GM12878 (cell line): ENCODE data around the gene ITIH5. TPM values are rescaled to one million over a fixed set of nuclear protein-coding genes. Genes with fewer than 3 reads are reported as not detected.

Experiments used
- ATAC-seq: fragments of 200-7000 bp; cut with Tn5 transposase; 3 replicates; pipeline ENCODE4 v1.9.1; 2020; ENCODE audit warnings: mild to moderate bottlenecking, moderate library complexity
- BruUV-seq: library from RNA; stranded (reverse); fragments of 400-500 nt; replicated peaks from 2 replicates; lab custom pipeline; 2021; lab: Mats Ljungman, UMichigan
- CTCF ChIA-PET: fragments of 300-600 bp; sonication (Branson Sonifier 250); formaldehyde crosslinking; extraction: SDS; loops from one replicate; lab custom pipeline; 2021; ENCODE audit warnings: inconsistent platforms; lab: Yijun Ruan, JAX
- POLR2A ChIA-PET: fragments of 350-600 bp; formaldehyde crosslinking; extraction: SDS; loops from one replicate; lab custom pipeline; 2021; ENCODE audit warnings: inconsistent platforms; lab: Charles Lee
- RAD21 ChIA-PET: fragments of 300-600 bp; sonication (Branson Sonifier 250); formaldehyde crosslinking; loops from one replicate; lab custom pipeline; 2023; ENCODE audit warnings: antibody characterized with exemption; ENCODE audit not compliant: unreplicated experiment; lab: Charles Lee
- SMC1A ChIA-PET: fragments of 300-600 bp; sonication (Branson Sonifier 250); formaldehyde crosslinking; loops from one replicate; lab custom pipeline; 2023; ENCODE audit not compliant: unreplicated experiment, uncharacterized antibody; lab: Charles Lee
- DNase-seq: peaks from one replicate; pipeline ENCODE4 v3.0.0-alpha.2; 2011; ENCODE audit warnings: low read depth, low spot score
- FAIRE-seq: peaks from 3 replicates; lab custom pipeline; 2011; peaks lifted over from hg19 to GRCh38; lab: Jason Lieb, UNC
- H2AFZ ChIP-seq: 2 replicates; pipeline ENCODE4 v1.6.0; 2011; ENCODE audit warnings: low read depth, low read length, control low read depth; ENCODE audit not compliant: control insufficient read depth
- H3K27ac ChIP-seq: 2 replicates; pipeline ENCODE4 v1.5.1; 2011; ENCODE audit warnings: control low read depth; ENCODE audit not compliant: control insufficient read depth, insufficient read depth
- H3K27me3 ChIP-seq, 2 experiments: replicated peaks in 1 of 2; 2 replicates each; pipeline versions ENCODE4 v1.6.0 to v1.6.1; 2011; ENCODE audit warnings: low read length in 1 of 2; ENCODE audit not compliant: control insufficient read depth in 2 of 2, insufficient read depth in 2 of 2
- H3K36me3 ChIP-seq, 2 experiments: 2 replicates each; pipeline ENCODE4 v1.5.1; 2011; ENCODE audit warnings: low read length in 1 of 2; ENCODE audit not compliant: control insufficient read depth in 2 of 2, insufficient read depth in 2 of 2
- H3K4me1 ChIP-seq: 2 replicates; pipeline ENCODE4 v1.6.1; 2011; ENCODE audit warnings: mild to moderate bottlenecking, low read length, moderate library complexity, mixed read lengths; ENCODE audit not compliant: control insufficient read depth, insufficient read depth
- H3K4me2 ChIP-seq: 2 replicates; pipeline ENCODE4 v1.6.0; 2011; ENCODE audit warnings: control low read depth; ENCODE audit not compliant: control insufficient read depth, insufficient read depth
- H3K4me3 ChIP-seq: fragments of 200-600 bp; sonication (generic); 2 replicates; pipeline ENCODE4 v1.5.1; 2016
- H3K79me2 ChIP-seq: 2 replicates; pipeline ENCODE4 v1.6.0; 2011; ENCODE audit warnings: low read length; ENCODE audit not compliant: control insufficient read depth, insufficient read depth
- H3K9ac ChIP-seq: 2 replicates; pipeline ENCODE4 v1.8.0; 2011; ENCODE audit warnings: low read length, control low read depth, mixed read lengths; ENCODE audit not compliant: control insufficient read depth, insufficient read depth
- H3K9me3 ChIP-seq: replicated peaks from 3 replicates; pipeline ENCODE4 v1.5.1; 2011; ENCODE audit warnings: mild to moderate bottlenecking, low read length; ENCODE audit not compliant: control insufficient read depth, insufficient read depth
- H4K20me1 ChIP-seq: 2 replicates; pipeline ENCODE4 v1.6.0; 2011; ENCODE audit not compliant: control insufficient read depth, insufficient read depth
- EZH2 ChIP-seq: IDR thresholded peaks from 2 replicates; pipeline ENCODE4 v1.6.1; 2012; ENCODE audit warnings: low read depth, mild to moderate bottlenecking, control low read depth, inconsistent platforms, low read length, borderline replicate concordance; ENCODE audit not compliant: control insufficient read depth
- HDAC6 ChIP-seq: fragments of 200-600 bp; sonication (generic); IDR thresholded peaks from one replicate; pipeline ENCODE4 v1.8.0; 2017; ENCODE audit warnings: antibody characterized with exemption; ENCODE audit not compliant: unreplicated experiment
- KDM1A ChIP-seq: fragments of 200-600 bp; sonication (generic); IDR thresholded peaks from 2 replicates; pipeline ENCODE4 v1.6.1; 2016; ENCODE audit warnings: borderline replicate concordance
- NFYA ChIP-seq: IDR thresholded peaks from 2 replicates; pipeline ENCODE4 v1.6.1; 2011; ENCODE audit warnings: low read depth, mild to moderate bottlenecking, low read length, improper control_type of control experiment, borderline replicate concordance
- NR2C2 ChIP-seq: IDR thresholded peaks from 2 replicates; pipeline ENCODE4 v1.6.1; 2011; ENCODE audit warnings: borderline replicate concordance, low read depth; ENCODE audit not compliant: control insufficient read depth, insufficient read length
- PAX5 ChIP-seq: IDR thresholded peaks from 2 replicates; pipeline ENCODE4 v1.6.1; 2011; ENCODE audit warnings: low read depth, low read length, borderline replicate concordance
- RAD21 ChIP-seq: IDR thresholded peaks from 2 replicates; pipeline ENCODE4 v1.6.1; 2011; ENCODE audit warnings: mild to moderate bottlenecking, low read depth, low read length, moderate library complexity; ENCODE audit not compliant: insufficient read depth
- RB1 ChIP-seq: fragments of 450-650 bp; formaldehyde crosslinking; IDR thresholded peaks from 2 replicates; pipeline ENCODE4 v1.6.1; 2017; ENCODE audit warnings: mild to moderate bottlenecking, borderline replicate concordance
- RUNX3 ChIP-seq: IDR thresholded peaks from 2 replicates; pipeline ENCODE4 v1.6.1; 2012; ENCODE audit warnings: low read length, inconsistent platforms
- STAT3 ChIP-seq: IDR thresholded peaks from 2 replicates; pipeline ENCODE4 v1.6.1; 2011; ENCODE audit warnings: low read depth, low read length, improper control_type of control experiment
- ZZZ3 ChIP-seq: IDR thresholded peaks from 2 replicates; pipeline ENCODE4 v1.6.1; 2011; ENCODE audit warnings: low read depth; ENCODE audit not compliant: control insufficient read depth, insufficient read length
- WGBS: methylation state at CpG from one replicate; pipeline ENCODE4 v1.1.6; 2016; ENCODE audit warnings: low lambda C conversion rate; ENCODE audit not compliant: insufficient replicate concordance, insufficient coverage; ENCODE audit errors: missing lambda C conversion rate; 5-methylcytosine and 5-hydroxymethylcytosine counted together
- in situ Hi-C: fragments of 300-500 bp; cut with MboI; formaldehyde crosslinking; loops from 9 replicates; pipeline ENCODE4 v1.14.3; 2018; ENCODE audit warnings: mixed read lengths
- intact Hi-C: fragments of 100-400 bp; cut with micrococcal nuclease; formaldehyde crosslinking; loops from one replicate; pipeline ENCODE4 v1.14.2; 2022; ENCODE audit not compliant: unreplicated experiment
- polyA plus RNA-seq, 11 experiments: library from polyadenylated mRNA; depleted of rRNA in 4 of 11; unstranded in 6 of 11; stranded (reverse) in 5 of 11; fragments of >200 nt; fragmentation: Nextera tagmentation in 4 of 11; fragmentation: Illumina TruSeq in 1 of 11; extraction: Ambion mirVana in 4 of 11; extraction: Trizol in 1 of 11; gene quantifications; 1 replicate in 1 of 11; 2 replicates in 10 of 11; pipeline versions ENCODE4 v1.2.1 to v1.2.3, GENCODE V29; 2011 to 2016; ENCODE audit warnings: inconsistent platforms in 2 of 11, missing spikeins in 2 of 11, low read depth in 1 of 11
- total RNA-seq, 4 experiments: library from RNA; depleted of rRNA in 3 of 4; stranded (reverse); fragments of >200 nt in 3 of 4; fragmentation: Illumina TruSeq in 1 of 4; extraction: Trizol in 1 of 4; gene quantifications; 2 replicates each; pipeline versions ENCODE4 v1.2.1 to v1.2.3, GENCODE V29; 2013 to 2021
- TF ChIP-seq, protein P1 (sequence below): fragments of 450-650 bp; formaldehyde crosslinking; IDR thresholded peaks from 2 replicates; pipeline ENCODE4 v1.4.0; 2020; ENCODE audit warnings: mild to moderate bottlenecking, moderate library complexity
- TF ChIP-seq, protein P2 (sequence below): fragments of 450-650 bp; IDR thresholded peaks from 2 replicates; pipeline ENCODE4 v1.6.1; 2018; ENCODE audit warnings: mild to moderate bottlenecking, low read depth, moderate library complexity; ENCODE audit not compliant: partially characterized antibody
- TF ChIP-seq, protein P3 (sequence below): fragments of 450-650 bp; IDR thresholded peaks from 2 replicates; pipeline ENCODE4 v1.6.1; 2017; ENCODE audit warnings: low read depth, mild to moderate bottlenecking, moderate library complexity

The ITIH5 gene
- total and polyA plus RNA-seq, 10 of the 15 experiments (the other 5 are each of a cell fraction or from before 2014, with no cell fraction given): 0.14 to 0.43 (median 0.21) TPM; not detected in 7

DNA sequence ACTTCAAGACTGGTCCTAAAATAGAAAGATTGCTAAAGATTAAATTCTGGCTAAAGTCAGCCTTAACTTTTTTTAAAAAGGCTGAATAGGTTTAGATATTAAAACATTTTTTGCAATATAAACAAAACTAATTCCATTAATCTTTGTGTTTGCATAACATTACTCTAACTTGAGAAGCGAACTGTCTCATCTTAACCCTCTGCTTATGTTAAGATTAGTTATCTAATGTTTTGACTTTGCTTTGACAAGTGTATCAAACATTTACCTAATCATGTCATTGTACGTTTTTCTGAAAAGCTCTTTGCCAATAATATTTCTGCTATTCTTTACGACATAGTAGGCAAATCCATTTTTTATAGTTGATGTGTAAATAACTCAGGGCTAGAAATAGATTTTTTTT is 68.0 kb downstream of the ITIH5 start (continued):
- TF ChIP-seq RUNX3: no peak
- no peak for TF ChIP-seq PAX5
- TF ChIP-seq RB1: no peak
- TF ChIP-seq KDM1A: no peak
- TF ChIP-seq, protein P1, sequence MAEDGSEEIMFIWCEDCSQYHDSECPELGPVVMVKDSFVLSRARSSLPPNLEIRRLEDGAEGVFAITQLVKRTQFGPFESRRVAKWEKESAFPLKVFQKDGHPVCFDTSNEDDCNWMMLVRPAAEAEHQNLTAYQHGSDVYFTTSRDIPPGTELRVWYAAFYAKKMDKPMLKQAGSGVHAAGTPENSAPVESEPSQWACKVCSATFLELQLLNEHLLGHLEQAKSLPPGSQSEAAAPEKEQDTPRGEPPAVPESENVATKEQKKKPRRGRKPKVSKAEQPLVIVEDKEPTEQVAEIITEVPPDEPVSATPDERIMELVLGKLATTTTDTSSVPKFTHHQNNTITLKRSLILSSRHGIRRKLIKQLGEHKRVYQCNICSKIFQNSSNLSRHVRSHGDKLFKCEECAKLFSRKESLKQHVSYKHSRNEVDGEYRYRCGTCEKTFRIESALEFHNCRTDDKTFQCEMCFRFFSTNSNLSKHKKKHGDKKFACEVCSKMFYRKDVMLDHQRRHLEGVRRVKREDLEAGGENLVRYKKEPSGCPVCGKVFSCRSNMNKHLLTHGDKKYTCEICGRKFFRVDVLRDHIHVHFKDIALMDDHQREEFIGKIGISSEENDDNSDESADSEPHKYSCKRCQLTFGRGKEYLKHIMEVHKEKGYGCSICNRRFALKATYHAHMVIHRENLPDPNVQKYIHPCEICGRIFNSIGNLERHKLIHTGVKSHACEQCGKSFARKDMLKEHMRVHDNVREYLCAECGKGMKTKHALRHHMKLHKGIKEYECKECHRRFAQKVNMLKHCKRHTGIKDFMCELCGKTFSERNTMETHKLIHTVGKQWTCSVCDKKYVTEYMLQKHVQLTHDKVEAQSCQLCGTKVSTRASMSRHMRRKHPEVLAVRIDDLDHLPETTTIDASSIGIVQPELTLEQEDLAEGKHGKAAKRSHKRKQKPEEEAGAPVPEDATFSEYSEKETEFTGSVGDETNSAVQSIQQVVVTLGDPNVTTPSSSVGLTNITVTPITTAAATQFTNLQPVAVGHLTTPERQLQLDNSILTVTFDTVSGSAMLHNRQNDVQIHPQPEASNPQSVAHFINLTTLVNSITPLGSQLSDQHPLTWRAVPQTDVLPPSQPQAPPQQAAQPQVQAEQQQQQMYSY (CRISPR knock-in tag): no peak
- no peak for TF ChIP-seq NR2C2
- no peak for TF ChIP-seq HDAC6

DNA sequence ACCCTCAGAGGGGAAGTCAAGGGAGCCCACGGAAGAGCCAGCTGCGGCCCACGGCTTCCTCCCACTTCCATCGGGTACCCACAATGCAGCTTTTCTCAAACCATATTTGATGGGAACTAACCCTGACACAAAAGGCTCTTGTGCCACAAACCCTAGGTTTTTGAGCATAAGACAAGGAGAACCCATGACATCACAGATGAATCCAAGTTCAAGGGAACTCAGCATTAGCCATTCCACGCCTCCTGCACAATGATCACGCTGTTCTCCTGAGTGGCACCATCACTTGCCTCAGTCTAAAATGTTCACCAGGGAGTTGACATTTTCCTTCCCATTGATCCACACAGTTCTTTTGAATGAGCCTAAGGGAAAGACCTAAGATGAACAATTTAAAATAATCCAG is 70.4 kb downstream of the ITIH5 start:
- intact Hi-C loops: no loop called here
- Histone ChIP-seq H3K9ac (no peak overlapping the region), H3K4me2 (no peak overlapping the region), H3K36me3 (no peaks in the 10 kb centered on the region), H2AFZ (no peak overlapping the region), H3K27ac (no peak overlapping the region), H3K4me3 (no peak overlapping the region), H3K79me2 (no peaks in the 10 kb centered on the region), H3K4me1 (no peaks in the 10 kb centered on the region), H4K20me1 (no peaks in the 10 kb centered on the region), H3K27me3 (peaks cover 0 to 1% of the 10 kb centered on the region in 2 experiments; a peak in 2 of 4 replicates), H3K9me3 (no peaks in the 10 kb centered on the region)
- FAIRE-seq: no peak
- ChIA-PET SMC1A (no interaction called here), CTCF (no interaction called here), RAD21 (no interaction called here), POLR2A (interaction anchor here (0.6 kb wide), 1 partner anchor 109 kb away, joined by 3 read pairs; no protein-coding TSS in a partner anchor)
- BruUV-seq: no TSS peak
- in situ Hi-C loops: no loop called here
- WGBS: 15% methylated on average over 6 of the region's 6 CpGs
- no peak for DNase-seq
- ATAC-seq: no peak
- TF ChIP-seq KDM1A (no peak), STAT3 (no peak), RAD21 (no peak), EZH2 (no peak), ZZZ3 (no peak), NFYA (no peak)
- TF ChIP-seq, protein P2, sequence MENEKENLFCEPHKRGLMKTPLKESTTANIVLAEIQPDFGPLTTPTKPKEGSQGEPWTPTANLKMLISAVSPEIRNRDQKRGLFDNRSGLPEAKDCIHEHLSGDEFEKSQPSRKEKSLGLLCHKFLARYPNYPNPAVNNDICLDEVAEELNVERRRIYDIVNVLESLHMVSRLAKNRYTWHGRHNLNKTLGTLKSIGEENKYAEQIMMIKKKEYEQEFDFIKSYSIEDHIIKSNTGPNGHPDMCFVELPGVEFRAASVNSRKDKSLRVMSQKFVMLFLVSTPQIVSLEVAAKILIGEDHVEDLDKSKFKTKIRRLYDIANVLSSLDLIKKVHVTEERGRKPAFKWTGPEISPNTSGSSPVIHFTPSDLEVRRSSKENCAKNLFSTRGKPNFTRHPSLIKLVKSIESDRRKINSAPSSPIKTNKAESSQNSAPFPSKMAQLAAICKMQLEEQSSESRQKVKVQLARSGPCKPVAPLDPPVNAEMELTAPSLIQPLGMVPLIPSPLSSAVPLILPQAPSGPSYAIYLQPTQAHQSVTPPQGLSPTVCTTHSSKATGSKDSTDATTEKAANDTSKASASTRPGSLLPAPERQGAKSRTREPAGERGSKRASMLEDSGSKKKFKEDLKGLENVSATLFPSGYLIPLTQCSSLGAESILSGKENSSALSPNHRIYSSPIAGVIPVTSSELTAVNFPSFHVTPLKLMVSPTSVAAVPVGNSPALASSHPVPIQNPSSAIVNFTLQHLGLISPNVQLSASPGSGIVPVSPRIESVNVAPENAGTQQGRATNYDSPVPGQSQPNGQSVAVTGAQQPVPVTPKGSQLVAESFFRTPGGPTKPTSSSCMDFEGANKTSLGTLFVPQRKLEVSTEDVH: no peak
- TF ChIP-seq, protein P3, sequence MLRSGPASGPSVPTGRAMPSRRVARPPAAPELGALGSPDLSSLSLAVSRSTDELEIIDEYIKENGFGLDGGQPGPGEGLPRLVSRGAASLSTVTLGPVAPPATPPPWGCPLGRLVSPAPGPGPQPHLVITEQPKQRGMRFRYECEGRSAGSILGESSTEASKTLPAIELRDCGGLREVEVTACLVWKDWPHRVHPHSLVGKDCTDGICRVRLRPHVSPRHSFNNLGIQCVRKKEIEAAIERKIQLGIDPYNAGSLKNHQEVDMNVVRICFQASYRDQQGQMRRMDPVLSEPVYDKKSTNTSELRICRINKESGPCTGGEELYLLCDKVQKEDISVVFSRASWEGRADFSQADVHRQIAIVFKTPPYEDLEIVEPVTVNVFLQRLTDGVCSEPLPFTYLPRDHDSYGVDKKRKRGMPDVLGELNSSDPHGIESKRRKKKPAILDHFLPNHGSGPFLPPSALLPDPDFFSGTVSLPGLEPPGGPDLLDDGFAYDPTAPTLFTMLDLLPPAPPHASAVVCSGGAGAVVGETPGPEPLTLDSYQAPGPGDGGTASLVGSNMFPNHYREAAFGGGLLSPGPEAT: no peak
